Skeletal muscle tissue (tissue), 4 donors: ENCODE results near the gene XPO4. TPM values are rescaled to one million over a fixed set of nuclear protein-coding genes. Genes with fewer than 3 reads are reported as not detected.
"Not testable (repeated sequence)": the region's sequence is repeated elsewhere in the genome, so short reads cannot be mapped to it uniquely, and the experiment has no call there.

Experiments
- H3K27ac ChIP-seq: one replicate; pipeline ENCODE4 v1.7.0; 2013; ENCODE audit warnings: mild to moderate bottlenecking, low read depth, low read length, inconsistent platforms
- H3K27me3 ChIP-seq, 3 donors: one replicate each; pipeline ENCODE4 v1.7.0; 2013; ENCODE audit warnings: low read length in 3 of 3; ENCODE audit not compliant: control insufficient read depth in 3 of 3, insufficient read depth in 3 of 3
- H3K36me3 ChIP-seq, 3 donors: one replicate each; pipeline ENCODE4 v1.7.0; 2013; ENCODE audit warnings: low read length in 3 of 3; ENCODE audit not compliant: control insufficient read depth in 3 of 3, insufficient read depth in 3 of 3
- H3K4me1 ChIP-seq, 3 donors: one replicate each; pipeline ENCODE4 v1.7.0; 2013; ENCODE audit warnings: low read length in 3 of 3, mild to moderate bottlenecking in 3 of 3; ENCODE audit not compliant: control insufficient read depth in 3 of 3, insufficient read depth in 3 of 3
- H3K4me3 ChIP-seq, 3 donors: one replicate each; pipeline ENCODE4 v1.7.0; 2013; ENCODE audit warnings: low read length in 3 of 3
- H3K9ac ChIP-seq, 3 donors: one replicate each; pipeline ENCODE4 v1.7.0; 2013; ENCODE audit warnings: low read length in 3 of 3, mild to moderate bottlenecking in 3 of 3, moderate library complexity in 2 of 3, low read depth in 1 of 3
- H3K9me3 ChIP-seq, 3 donors: one replicate each; pipeline ENCODE4 v1.7.0; 2013; ENCODE audit warnings: low read length in 3 of 3; ENCODE audit not compliant: control insufficient read depth in 3 of 3
- total RNA-seq: library from RNA; depleted of rRNA; stranded (reverse); fragments of >200 nt; gene quantifications from one replicate; pipeline ENCODE4 v1.2.3, GENCODE V29; 2014
- donor health status: Osteomylitis.

Gene XPO4
- total RNA-seq, 1 donor from 2014 or later = 28.2 TPM

- not testable (repeated sequence) for H3K27ac ChIP-seq, H3K27me3 ChIP-seq, H3K4me3 ChIP-seq, H3K4me1 ChIP-seq, H3K9me3 ChIP-seq, H3K9ac ChIP-seq
- peaks cover 0 to 10% (median 7%) of the 10 kb centered on the region in 3 donors for H3K36me3 ChIP-seq
These were observed 40.9 kb downstream of the XPO4 start for GRCh38 chr13:20861666-20862065.

- H3K9me3 ChIP-seq = no peaks in the 10 kb centered on the region
- H3K4me3 ChIP-seq = no peak overlapping the region
- peaks cover 0 to 10% (median 8%) of the 10 kb centered on the region in 3 donors for H3K36me3 ChIP-seq
- no peak overlapping the region for H3K9ac ChIP-seq
- no peak overlapping the region for H3K27ac ChIP-seq
- H3K4me1 ChIP-seq = no peaks in the 10 kb centered on the region
- H3K27me3 ChIP-seq = no peaks in the 10 kb centered on the region
These were observed 41.7 kb downstream of the XPO4 start for GRCh38 chr13:20860844-20861243.

GRCh38 chr13:20856650-20857049 is 45.9 kb downstream of the XPO4 start:
- H3K36me3 ChIP-seq = peaks cover 0 to 12% (median 6%) of the 10 kb centered on the region in 3 donors
- H3K27me3 ChIP-seq = no peaks in the 10 kb centered on the region
- H3K4me3 ChIP-seq = no peak overlapping the region
- H3K9me3 ChIP-seq = no peaks in the 10 kb centered on the region
- H3K27ac ChIP-seq = no peak overlapping the region
- no peak overlapping the region for H3K9ac ChIP-seq
- H3K4me1 ChIP-seq = peaks cover 0 to 4% (median 2%) of the 10 kb centered on the region in 3 donors

GRCh38 chr13:20851844-20852402 is 50.6 kb downstream of the XPO4 start:
- Histone ChIP-seq H3K36me3 (peaks cover 0 to 13% (median 6%) of the 10 kb centered on the region in 3 donors), H3K27ac (no peak overlapping the region), H3K4me3 (no peak overlapping the region), H3K9ac (no peak overlapping the region), H3K27me3 (no peaks in the 10 kb centered on the region), H3K4me1 (peaks cover 0 to 11% (median 8%) of the 10 kb centered on the region in 3 donors), H3K9me3 (no peaks in the 10 kb centered on the region)

GRCh38 chr13:20848944-20849343 is 53.6 kb downstream of the XPO4 start:
- Histone ChIP-seq H3K27ac (peak overlapping the region; percentile 59), H3K9me3 (no peaks in the 10 kb centered on the region), H3K4me3 (no peak overlapping the region), H3K4me1 (peaks cover 0 to 11% (median 8%) of the 10 kb centered on the region in 3 donors), H3K36me3 (peaks cover 0 to 9% (median 4%) of the 10 kb centered on the region in 3 donors), H3K9ac (peak overlapping the region in 1 of 3 donors; percentile 47), H3K27me3 (no peaks in the 10 kb centered on the region)

GRCh38 chr13:20848203-20848602 is 54.3 kb downstream of the XPO4 start:
- H3K4me3 ChIP-seq = peak overlapping the region in 2 of 3 donors; percentile 34 to 47
- H3K9ac ChIP-seq = peak overlapping the region in 1 of 3 donors; percentile 42
- no peaks in the 10 kb centered on the region for H3K27me3 ChIP-seq
- peaks cover 0 to 4% (median 0%) of the 10 kb centered on the region in 3 donors for H3K36me3 ChIP-seq
- peaks cover 0 to 12% (median 8%) of the 10 kb centered on the region in 3 donors for H3K4me1 ChIP-seq
- H3K27ac ChIP-seq = peak overlapping the region; percentile 59
- H3K9me3 ChIP-seq = no peaks in the 10 kb centered on the region

GRCh38 chr13:20847296-20847695 is 55.2 kb downstream of the XPO4 start:
- Histone ChIP-seq H3K36me3 (peaks cover 0 to 4% (median 0%) of the 10 kb centered on the region in 3 donors), H3K4me1 (peaks cover 0 to 13% (median 8%) of the 10 kb centered on the region in 3 donors), H3K27ac (peak overlapping the region; percentile 62), H3K9ac (peak overlapping the region; percentile 25 to 58 (median 46)), H3K9me3 (no peaks in the 10 kb centered on the region), H3K27me3 (no peaks in the 10 kb centered on the region), H3K4me3 (peak overlapping the region in 2 of 3 donors; percentile 22 to 39)

- no peaks in the 10 kb centered on the region for H3K27me3 ChIP-seq
- no peak overlapping the region for H3K27ac ChIP-seq
- peaks cover 6 to 14% (median 6%) of the 10 kb centered on the region in 3 donors for H3K36me3 ChIP-seq
- no peak overlapping the region for H3K9ac ChIP-seq
- H3K4me1 ChIP-seq = peaks cover 0 to 8% (median under 1%) of the 10 kb centered on the region in 3 donors
- H3K9me3 ChIP-seq = no peaks in the 10 kb centered on the region
- no peak overlapping the region for H3K4me3 ChIP-seq
These were observed 59.4 kb downstream of the XPO4 start for GRCh38 chr13:20843166-20843565.

- no peak overlapping the region for H3K4me3 ChIP-seq
- H3K27ac ChIP-seq = no peak overlapping the region
- H3K9me3 ChIP-seq = no peaks in the 10 kb centered on the region
- peaks cover 13 to 27% (median 20%) of the 10 kb centered on the region in 3 donors for H3K36me3 ChIP-seq
- H3K27me3 ChIP-seq = no peaks in the 10 kb centered on the region
- no peak overlapping the region for H3K9ac ChIP-seq
- peaks cover 0 to 2% (median 0%) of the 10 kb centered on the region in 3 donors for H3K4me1 ChIP-seq
These were observed 62.0 kb downstream of the XPO4 start for GRCh38 chr13:20840568-20840967.

- Histone ChIP-seq H3K9ac (no peak overlapping the region), H3K36me3 (peaks cover 10 to 20% (median 17%) of the 10 kb centered on the region in 3 donors), H3K27me3 (no peaks in the 10 kb centered on the region), H3K4me3 (no peak overlapping the region), H3K9me3 (no peaks in the 10 kb centered on the region), H3K27ac (no peak overlapping the region), H3K4me1 (peaks cover 0 to 4% (median 0%) of the 10 kb centered on the region in 3 donors)
These were observed 68.5 kb downstream of the XPO4 start for GRCh38 chr13:20833900-20834679.
